Measurements from ENCODE around the gene OPN1SW. TPM values are rescaled to one million over a fixed set of nuclear protein-coding genes. Genes with fewer than 3 reads are reported as not detected.

OPN1SW gene, protein sequence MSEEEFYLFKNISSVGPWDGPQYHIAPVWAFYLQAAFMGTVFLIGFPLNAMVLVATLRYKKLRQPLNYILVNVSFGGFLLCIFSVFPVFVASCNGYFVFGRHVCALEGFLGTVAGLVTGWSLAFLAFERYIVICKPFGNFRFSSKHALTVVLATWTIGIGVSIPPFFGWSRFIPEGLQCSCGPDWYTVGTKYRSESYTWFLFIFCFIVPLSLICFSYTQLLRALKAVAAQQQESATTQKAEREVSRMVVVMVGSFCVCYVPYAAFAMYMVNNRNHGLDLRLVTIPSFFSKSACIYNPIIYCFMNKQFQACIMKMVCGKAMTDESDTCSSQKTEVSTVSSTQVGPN
- polyA plus RNA-seq (2011; rRNA removed) (not detected in 2 replicates), polyA minus RNA-seq (2011; rRNA and poly(A)+ RNA removed) (not detected in 2 replicates)

DNA sequence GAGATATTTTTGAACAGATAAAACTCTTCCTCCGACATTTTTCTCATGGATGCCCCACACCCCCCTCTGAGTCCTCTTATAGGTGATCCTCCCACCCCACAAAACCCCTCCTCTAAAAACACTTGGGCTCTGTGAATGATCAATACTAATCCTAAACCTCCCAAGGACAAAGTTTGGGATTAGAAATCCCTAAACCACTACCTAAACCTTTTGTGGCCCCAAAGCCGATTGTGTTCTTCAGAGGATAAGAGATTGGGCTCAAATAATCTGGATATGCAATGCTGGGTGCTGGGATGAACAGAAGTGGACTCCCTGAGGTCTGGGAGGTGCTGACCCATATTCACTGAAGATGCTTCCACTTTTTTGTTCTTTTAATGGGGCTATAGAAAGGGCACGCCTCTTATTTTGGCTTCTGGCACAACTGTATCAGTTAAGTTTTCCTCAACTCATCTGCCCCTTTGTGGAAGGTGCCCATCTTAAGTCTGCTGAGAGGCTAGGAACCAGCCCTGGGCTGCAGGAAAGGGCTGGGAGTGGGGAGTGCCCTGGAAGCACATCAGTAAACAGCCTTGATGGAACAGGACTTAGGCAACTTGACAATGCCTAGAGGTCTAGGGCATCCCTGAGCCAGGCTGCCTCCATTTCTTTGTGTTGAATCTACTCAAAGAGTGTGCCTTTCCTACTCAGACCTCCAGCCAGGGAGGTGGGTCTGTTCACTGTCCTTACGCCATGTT is at the start of gene OPN1SW:
Gene OPN1SW (minus strand): TSS at position 51 of the 731 bp plus-strand sequence. CDS start 13 bp downstream, at position 38.
- no peak within 1 kb of the TSS for H3K4me3 ChIP-seq (ENCODE audit: low read depth, low read length)
- peak within 1 kb of the TSS; percentile 4 for H3K27ac ChIP-seq (ENCODE audit: low read depth, low read length)
- peaks cover 12% of the 10 kb centered on the region for H3K9me3 ChIP-seq (ENCODE audit: control insufficient read depth, insufficient read depth, low read length)
- no peaks in the 10 kb centered on the region for H3K27me3 ChIP-seq (ENCODE audit: control insufficient read depth, insufficient read depth, low read length)
- TF ChIP-seq, protein P1, sequence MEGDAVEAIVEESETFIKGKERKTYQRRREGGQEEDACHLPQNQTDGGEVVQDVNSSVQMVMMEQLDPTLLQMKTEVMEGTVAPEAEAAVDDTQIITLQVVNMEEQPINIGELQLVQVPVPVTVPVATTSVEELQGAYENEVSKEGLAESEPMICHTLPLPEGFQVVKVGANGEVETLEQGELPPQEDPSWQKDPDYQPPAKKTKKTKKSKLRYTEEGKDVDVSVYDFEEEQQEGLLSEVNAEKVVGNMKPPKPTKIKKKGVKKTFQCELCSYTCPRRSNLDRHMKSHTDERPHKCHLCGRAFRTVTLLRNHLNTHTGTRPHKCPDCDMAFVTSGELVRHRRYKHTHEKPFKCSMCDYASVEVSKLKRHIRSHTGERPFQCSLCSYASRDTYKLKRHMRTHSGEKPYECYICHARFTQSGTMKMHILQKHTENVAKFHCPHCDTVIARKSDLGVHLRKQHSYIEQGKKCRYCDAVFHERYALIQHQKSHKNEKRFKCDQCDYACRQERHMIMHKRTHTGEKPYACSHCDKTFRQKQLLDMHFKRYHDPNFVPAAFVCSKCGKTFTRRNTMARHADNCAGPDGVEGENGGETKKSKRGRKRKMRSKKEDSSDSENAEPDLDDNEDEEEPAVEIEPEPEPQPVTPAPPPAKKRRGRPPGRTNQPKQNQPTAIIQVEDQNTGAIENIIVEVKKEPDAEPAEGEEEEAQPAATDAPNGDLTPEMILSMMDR (IDR thresholded peaks at IDR 0.05; ENCODE audit: low read depth, low read length): no peak
- DNase-seq (ENCODE audit: low read depth, low spot score): no peak
- ChIA-PET CTCF (no interaction called here), POLR2A (interaction anchor here (1.6 kb wide), 1 partner anchor 56 kb away, joined by 3 read pairs; no protein-coding TSS in a partner anchor)

DNA sequence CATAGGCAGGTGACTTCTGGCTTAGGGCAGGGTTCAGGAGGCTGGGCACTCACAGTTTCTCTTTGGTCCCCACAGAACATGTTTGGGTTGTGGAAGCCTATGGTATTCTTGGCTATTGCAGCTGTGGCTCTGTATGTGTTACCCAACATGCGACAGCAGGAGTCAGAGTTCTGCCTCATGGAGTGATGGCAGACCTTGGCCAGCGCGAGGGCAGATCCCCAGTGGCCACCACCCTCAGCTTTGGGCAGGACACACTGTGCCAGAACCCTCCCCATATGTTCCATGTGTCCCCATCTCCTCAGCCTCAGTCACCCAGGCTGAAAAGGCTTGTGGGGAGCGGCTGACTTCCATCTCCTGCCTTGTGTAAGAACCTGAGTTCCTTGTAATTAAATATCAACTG is 46.1 kb upstream of the OPN1SW start:
- POLR2A ChIA-PET: no interaction called here
- no peaks in the 10 kb centered on the region for H3K27me3 ChIP-seq (ENCODE audit: control insufficient read depth, insufficient read depth, low read length)
- no peaks in the 10 kb centered on the region for H3K9me3 ChIP-seq (ENCODE audit: control insufficient read depth, insufficient read depth, low read length)
- TF ChIP-seq, protein P1 (IDR thresholded peaks at IDR 0.05; ENCODE audit: low read depth, low read length): no peak
- DNase-seq (ENCODE audit: low read depth, low spot score): no peak
- CTCF ChIA-PET: interaction anchor here (0.6 kb wide), 1 partner anchor 20 kb away, joined by 3 read pairs; no protein-coding TSS in a partner anchor
- H3K4me3 ChIP-seq (ENCODE audit: low read depth, low read length): no peak overlapping the region
- no peak overlapping the region for H3K27ac ChIP-seq (ENCODE audit: low read depth, low read length)

DNA sequence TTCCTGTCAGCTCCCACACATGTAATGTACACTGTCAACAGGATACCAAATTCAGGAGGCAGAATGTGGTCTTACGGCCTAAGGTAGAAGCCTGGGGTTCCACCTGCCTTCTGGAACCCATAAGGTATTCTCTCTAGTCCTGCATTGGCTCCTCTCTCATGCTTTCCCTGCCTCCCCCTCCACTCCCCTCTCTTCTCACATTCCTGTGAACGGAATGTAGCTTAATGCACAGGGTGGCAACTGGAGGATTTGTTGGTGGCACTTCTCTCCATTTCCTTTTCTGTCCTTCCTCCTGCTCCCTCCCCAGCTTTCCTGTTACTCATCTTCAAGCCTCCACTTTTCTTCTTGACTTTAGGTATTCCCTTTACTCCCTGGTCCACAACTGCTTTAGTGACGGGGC is 43.1 kb upstream of the OPN1SW start:
- no peaks in the 10 kb centered on the region for H3K27me3 ChIP-seq (ENCODE audit: control insufficient read depth, insufficient read depth, low read length)
- no peak for DNase-seq (ENCODE audit: low read depth, low spot score)
- ChIA-PET CTCF (interaction anchor here (0.6 to 1.1 kb wide), 2 partner anchors 9 to 682 kb away, joined by 3 to 4 read pairs; no protein-coding TSS in a partner anchor), POLR2A (interaction anchor here (0.7 kb wide), 1 partner anchor 16 kb away, joined by 4 read pairs; no protein-coding TSS in a partner anchor)
- TF ChIP-seq, protein P1 (IDR thresholded peaks at IDR 0.05; ENCODE audit: low read depth, low read length): no peak
- H3K9me3 ChIP-seq (ENCODE audit: control insufficient read depth, insufficient read depth, low read length): no peaks in the 10 kb centered on the region; the same call in 1 of the 2 replicates
- no peak overlapping the region for H3K27ac ChIP-seq (ENCODE audit: low read depth, low read length)
- H3K4me3 ChIP-seq (ENCODE audit: low read depth, low read length): no peak overlapping the region

- ChIA-PET POLR2A (no interaction called here), CTCF (no interaction called here)
- DNase-seq (ENCODE audit: low read depth, low spot score): no peak
- Histone ChIP-seq H3K27me3 (ENCODE audit: control insufficient read depth, insufficient read depth, low read length) (no peaks in the 10 kb centered on the region), H3K27ac (ENCODE audit: low read depth, low read length) (no peak overlapping the region), H3K9me3 (ENCODE audit: control insufficient read depth, insufficient read depth, low read length) (no peaks in the 10 kb centered on the region; the same call in 1 of the 2 replicates), H3K4me3 (ENCODE audit: low read depth, low read length) (no peak overlapping the region)
- TF ChIP-seq, protein P1 (IDR thresholded peaks at IDR 0.05; ENCODE audit: low read depth, low read length): no peak
Observed at GRCh38 chr7:128815289-128815942, 39.8 kb upstream of the OPN1SW start.

Measured in AG04450 (cell line).